CD14-positive monocyte (primary cell): ENCODE measurements around the gene NUP93. TPM values are rescaled to one million over a fixed set of nuclear protein-coding genes. Genes with fewer than 3 reads are reported as not detected.

Source experiments
- DNase-seq, 3 donors: peaks; one replicate each; pipeline ENCODE4 v3.0.0-alpha.2; 2011 to 2022
- H2AFZ ChIP-seq: 2 replicates; pipeline ENCODE4 v1.6.0; 2012; ENCODE audit warnings: mild to moderate bottlenecking, low read depth, low read length, inconsistent platforms; ENCODE audit not compliant: insufficient read depth, poor library complexity, severe bottlenecking
- H3K27ac ChIP-seq, 2 donors: 1 replicate in 1 of 2; 2 replicates in 1 of 2; pipeline ENCODE4 v1.5.1; 2012 to 2013; ENCODE audit warnings: low read length in 2 of 2, control low read depth in 1 of 2, inconsistent platforms in 1 of 2, low read depth in 1 of 2, mild to moderate bottlenecking in 1 of 2
- H3K27me3 ChIP-seq, 2 donors: one replicate each; pipeline versions ENCODE4 v1.6.0 to v1.6.1; 2011 to 2013; ENCODE audit warnings: low read length in 2 of 2; ENCODE audit not compliant: control insufficient read depth in 2 of 2, insufficient read depth in 2 of 2
- H3K36me3 ChIP-seq, 2 donors: replicated peaks in 1 of 2; 1 replicate in 1 of 2; 2 replicates in 1 of 2; pipeline versions ENCODE4 v1.5.1 to v1.6.1; 2012 to 2013; ENCODE audit warnings: low read length in 2 of 2, control low read depth in 1 of 2, inconsistent platforms in 1 of 2, mild to moderate bottlenecking in 1 of 2; ENCODE audit not compliant: insufficient read depth in 2 of 2, control insufficient read depth in 1 of 2
- H3K4me1 ChIP-seq, 2 donors: 1 replicate in 1 of 2; 2 replicates in 1 of 2; pipeline versions ENCODE4 v1.5.1 to v1.6.1; 2012 to 2013; ENCODE audit warnings: low read length in 2 of 2, control low read depth in 1 of 2, inconsistent platforms in 1 of 2, mild to moderate bottlenecking in 1 of 2, moderate library complexity in 1 of 2; ENCODE audit not compliant: insufficient read depth in 2 of 2, control insufficient read depth in 1 of 2
- H3K4me2 ChIP-seq: replicated peaks from 2 replicates; pipeline ENCODE3; 2012; ENCODE audit warnings: low read length, moderate library complexity, mild to moderate bottlenecking; ENCODE audit not compliant: poor library complexity, severe bottlenecking; ENCODE audit errors: extremely low read depth
- H3K4me3 ChIP-seq, 3 experiments: fragments of 200-600 bp in 1 of 3; sonication (generic) in 1 of 3; replicated peaks in 1 of 3; 1 replicate in 2 of 3; 2 replicates in 1 of 3; pipeline ENCODE4 v1.5.1; 2011 to 2013; ENCODE audit warnings: low read length in 3 of 3, mild to moderate bottlenecking in 3 of 3, control low read depth in 2 of 3, low read depth in 2 of 3, inconsistent platforms in 1 of 3, moderate library complexity in 1 of 3
- H3K79me2 ChIP-seq: 2 replicates; pipeline ENCODE4 v1.6.0; 2012; ENCODE audit warnings: mild to moderate bottlenecking, control low read depth, inconsistent platforms, low read length, moderate library complexity; ENCODE audit not compliant: insufficient read depth
- H3K9ac ChIP-seq: 2 replicates; pipeline ENCODE4 v1.6.0; 2017; ENCODE audit warnings: low read length, mild to moderate bottlenecking; ENCODE audit not compliant: insufficient read depth, poor library complexity, severe bottlenecking
- H3K9me3 ChIP-seq, 2 donors: replicated peaks in 1 of 2; 1 replicate in 1 of 2; 2 replicates in 1 of 2; pipeline versions ENCODE4 v1.5.1 to v1.6.1; 2012 to 2013; ENCODE audit warnings: low read length in 2 of 2, control low read depth in 1 of 2; ENCODE audit not compliant: control insufficient read depth in 1 of 2, insufficient read depth in 1 of 2
- H4K20me1 ChIP-seq: 2 replicates; pipeline ENCODE4 v1.6.0; 2012; ENCODE audit warnings: mild to moderate bottlenecking, low read length, control low read depth, moderate library complexity; ENCODE audit not compliant: insufficient read depth
- H3K27ac Mint-ChIP-seq, 7 donors: one replicate each; pipeline ENCODE4 v1.8.0; 2020; ENCODE audit warnings: mild to moderate bottlenecking in 7 of 7, mixed read lengths in 7 of 7, moderate library complexity in 6 of 7, inconsistent platforms in 2 of 7
- H3K27me3 Mint-ChIP-seq, 3 donors: one replicate each; pipeline ENCODE4 v1.8.0; 2021 to 2022; ENCODE audit warnings: low read depth in 3 of 3, mild to moderate bottlenecking in 3 of 3, mixed read lengths in 3 of 3, moderate library complexity in 3 of 3, inconsistent platforms in 1 of 3
- H3K36me3 Mint-ChIP-seq, 2 donors: one replicate each; pipeline ENCODE4 v1.8.0; 2020; ENCODE audit warnings: mixed read lengths in 2 of 2, inconsistent platforms in 1 of 2, mild to moderate bottlenecking in 1 of 2
- H3K4me1 Mint-ChIP-seq: one replicate; pipeline ENCODE4 v1.8.0; 2020; ENCODE audit warnings: mild to moderate bottlenecking, mixed read lengths
- H3K4me3 Mint-ChIP-seq, 2 donors: one replicate each; pipeline ENCODE4 v1.8.0; 2020; ENCODE audit warnings: mild to moderate bottlenecking in 2 of 2, mixed read lengths in 2 of 2, moderate library complexity in 1 of 2
- H3K9me3 Mint-ChIP-seq, 7 donors: one replicate each; pipeline ENCODE4 v1.8.0; 2020 to 2022; ENCODE audit warnings: mixed read lengths in 7 of 7, mild to moderate bottlenecking in 6 of 7, moderate library complexity in 6 of 7, inconsistent platforms in 2 of 7
- CTCF ChIP-seq: fragments of 200-600 bp; IDR thresholded peaks from one replicate; pipeline ENCODE4 v1.8.0; 2022; ENCODE audit warnings: antibody characterized with exemption, mild to moderate bottlenecking
- WGBS: methylation state at CpG from one replicate; pipeline ENCODE4 v1.1.5; 2013; ENCODE audit warnings: missing lambda C conversion rate; ENCODE audit not compliant: insufficient coverage; 5-methylcytosine and 5-hydroxymethylcytosine counted together
- intact Hi-C, 2 donors: fragments of 100-400 bp; cut with micrococcal nuclease; formaldehyde crosslinking; loops; one replicate each; pipeline versions ENCODE4 v1.15.0 to v1.15.1; 2023
- polyA plus RNA-seq, 3 donors: library from polyadenylated mRNA; depleted of rRNA in 1 of 3; unstranded in 2 of 3; stranded (reverse) in 1 of 3; fragments of 300-500 nt in 2 of 3; fragments of >200 nt in 1 of 3; fragmentation: Illumina TruSeq in 2 of 3; gene quantifications; 1 replicate in 2 of 3; 2 replicates in 1 of 3; pipeline ENCODE4 v1.2.3, GENCODE V29; 2012 to 2021

Gene NUP93
- polyA plus RNA-seq, 3 donors, result 46.6 to 77.7 (median 59.4) TPM

- WGBS, result 100% methylated on average over 2 of the region's 4 CpGs
- Mint-ChIP-seq H3K27me3 (no peaks in the 10 kb centered on the region), H3K4me3 (no peak overlapping the region), H3K36me3 (peaks cover 9 to 10% of the 10 kb centered on the region in 2 donors), H3K4me1 (peaks cover 13% of the 10 kb centered on the region), H3K9me3 (no peaks in the 10 kb centered on the region), H3K27ac (peak overlapping the region in 1 of 7 donors; percentile 50)
- H3K4me1 ChIP-seq, result no peaks in the 10 kb centered on the region
- no peak overlapping the region for H3K4me3 ChIP-seq
- H3K4me2 ChIP-seq, result no peak overlapping the region
- peaks cover 57% of the 10 kb centered on the region for H4K20me1 ChIP-seq
- H3K27me3 ChIP-seq, result no peaks in the 10 kb centered on the region
- peaks cover 6% of the 10 kb centered on the region for H3K79me2 ChIP-seq
- no peak overlapping the region for H3K9ac ChIP-seq
- DNase-seq, result no peak
- intact Hi-C loops, result no loop called here
- no peak overlapping the region for H2AFZ ChIP-seq
- peaks cover 0 to 8% of the 10 kb centered on the region in 2 donors for H3K36me3 ChIP-seq
- TF ChIP-seq CTCF, result no peak
- no peak overlapping the region for H3K27ac ChIP-seq
- H3K9me3 ChIP-seq, result no peaks in the 10 kb centered on the region
These were observed 58.5 kb downstream of the NUP93 start for GRCh38 chr16:56788435-56788834.

- 48% methylated on average over 3 of the region's 5 CpGs for WGBS
- Histone ChIP-seq H4K20me1 (peaks cover 56% of the 10 kb centered on the region), H3K36me3 (peaks cover 0 to 8% of the 10 kb centered on the region in 2 donors), H3K4me2 (no peak overlapping the region), H3K79me2 (peaks cover 4% of the 10 kb centered on the region), H3K9me3 (no peaks in the 10 kb centered on the region), H3K27me3 (no peaks in the 10 kb centered on the region), H2AFZ (no peak overlapping the region), H3K27ac (no peak overlapping the region), H3K9ac (no peak overlapping the region), H3K4me1 (no peaks in the 10 kb centered on the region), H3K4me3 (no peak overlapping the region)
- no peak overlapping the region for H3K27ac Mint-ChIP-seq
- intact Hi-C loops, result no loop called here
- H3K9me3 Mint-ChIP-seq, result no peaks in the 10 kb centered on the region
- H3K4me3 Mint-ChIP-seq, result no peak overlapping the region
- H3K27me3 Mint-ChIP-seq, result no peaks in the 10 kb centered on the region
- DNase-seq, result no peak
- peaks cover 17% of the 10 kb centered on the region for H3K4me1 Mint-ChIP-seq
- TF ChIP-seq CTCF, result no peak
- H3K36me3 Mint-ChIP-seq, result peaks cover 9 to 10% of the 10 kb centered on the region in 2 donors
These were observed 59.4 kb downstream of the NUP93 start for GRCh38 chr16:56789360-56789759.
